ENCODE measurements around the gene KDM2A.

The KDM2A gene

DNA sequence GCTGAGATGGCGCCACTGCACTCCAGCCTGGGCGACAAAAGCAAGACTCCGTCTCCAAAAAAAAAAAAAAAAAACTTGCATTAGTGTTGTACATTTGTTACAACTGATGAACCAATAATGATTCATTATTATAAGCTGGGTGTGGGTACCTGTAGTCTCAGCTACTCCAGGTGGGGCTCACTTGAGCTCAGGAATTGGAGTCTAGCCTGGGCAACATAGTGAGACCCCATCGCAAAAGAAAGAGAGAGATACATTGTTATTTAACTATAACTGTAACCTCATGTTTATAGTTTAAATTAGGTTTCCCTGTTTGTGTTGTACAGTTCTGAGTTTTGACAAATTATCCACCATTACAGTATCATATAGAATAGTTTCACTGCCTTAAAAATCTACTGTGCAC lies 38.6 kb downstream of the KDM2A start:
- Histone ChIP-seq H3K27me3 (ENCODE audit: insufficient read depth, low read length, poor library complexity) (no peaks in the 10 kb centered on the region), H3K4me2 (ENCODE audit: insufficient read depth, low read length) (no peak overlapping the region), H3K4me1 (ENCODE audit: insufficient read depth, low read length) (no peaks in the 10 kb centered on the region), H3K9me3 (ENCODE audit: insufficient read depth, low read length, severe bottlenecking) (no peaks in the 10 kb centered on the region), H2AFZ (ENCODE audit: low read depth, low read length) (no peak overlapping the region), H3K27ac (ENCODE audit: low read length) (no peak overlapping the region), H3K4me3 (ENCODE audit: low read depth in 1 of 2, low read length in 2 of 2) (no peak overlapping the region), H4K20me1 (ENCODE audit: insufficient read depth, low read length) (peaks cover 34% of the 10 kb centered on the region), H3K79me2 (ENCODE audit: insufficient read depth, low read length) (peaks cover 92% of the 10 kb centered on the region), H3K36me3 (ENCODE audit: insufficient read depth, low read length) (peaks cover 13% of the 10 kb centered on the region), H3K9ac (ENCODE audit: low read depth, low read length) (no peak overlapping the region)
- ATAC-seq (ENCODE audit: insufficient read depth, low read depth) = no peak
- TF ChIP-seq CTCF (IDR thresholded peaks at IDR 0.05; ENCODE audit: borderline replicate concordance, extremely low read depth, low read length, poor library complexity, severe bottlenecking) (no peak), EZH2 (IDR thresholded peaks at IDR 0.05; ENCODE audit: borderline replicate concordance, low read depth, low read length, severe bottlenecking) (no peak)
- DNase-seq = no peak

DNA sequence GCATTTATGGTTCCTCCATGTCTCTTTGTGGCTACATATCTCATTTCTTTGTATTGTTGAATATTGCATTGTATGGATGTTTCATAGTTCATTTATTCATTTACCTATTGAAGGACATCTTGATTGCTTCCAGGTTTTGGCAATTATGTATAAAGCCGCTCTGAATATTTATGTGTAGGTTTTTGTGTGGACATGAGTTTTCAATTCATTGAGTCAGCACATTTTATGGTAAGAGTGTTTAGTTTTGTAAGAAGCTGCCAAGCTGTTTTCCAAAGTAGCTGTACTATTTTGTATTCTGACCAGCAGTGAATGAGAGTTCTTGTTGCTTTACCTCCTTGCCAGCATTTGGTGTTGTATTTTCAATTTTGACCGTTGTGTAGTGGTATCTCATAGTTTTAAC lies 39.2 kb downstream of the KDM2A start:
- Histone ChIP-seq H3K9me3 (ENCODE audit: insufficient read depth, low read length, severe bottlenecking) (no peaks in the 10 kb centered on the region), H3K27me3 (ENCODE audit: insufficient read depth, low read length, poor library complexity) (no peaks in the 10 kb centered on the region), H3K9ac (ENCODE audit: low read depth, low read length) (no peak overlapping the region), H3K4me3 (ENCODE audit: low read depth in 1 of 2, low read length in 2 of 2) (no peak overlapping the region), H3K4me1 (ENCODE audit: insufficient read depth, low read length) (no peaks in the 10 kb centered on the region), H3K79me2 (ENCODE audit: insufficient read depth, low read length) (peaks cover 93% of the 10 kb centered on the region), H3K4me2 (ENCODE audit: insufficient read depth, low read length) (no peak overlapping the region), H2AFZ (ENCODE audit: low read depth, low read length) (no peak overlapping the region), H4K20me1 (ENCODE audit: insufficient read depth, low read length) (peaks cover 39% of the 10 kb centered on the region), H3K27ac (ENCODE audit: low read length) (no peak overlapping the region), H3K36me3 (ENCODE audit: insufficient read depth, low read length) (peaks cover 9% of the 10 kb centered on the region)
- DNase-seq (no peak), ATAC-seq (ENCODE audit: insufficient read depth, low read depth) (no peak)
- TF ChIP-seq CTCF (IDR thresholded peaks at IDR 0.05; ENCODE audit: borderline replicate concordance, extremely low read depth, low read length, poor library complexity, severe bottlenecking) = no peak
- no peak for TF ChIP-seq EZH2 (IDR thresholded peaks at IDR 0.05; ENCODE audit: borderline replicate concordance, low read depth, low read length, severe bottlenecking)

DNA sequence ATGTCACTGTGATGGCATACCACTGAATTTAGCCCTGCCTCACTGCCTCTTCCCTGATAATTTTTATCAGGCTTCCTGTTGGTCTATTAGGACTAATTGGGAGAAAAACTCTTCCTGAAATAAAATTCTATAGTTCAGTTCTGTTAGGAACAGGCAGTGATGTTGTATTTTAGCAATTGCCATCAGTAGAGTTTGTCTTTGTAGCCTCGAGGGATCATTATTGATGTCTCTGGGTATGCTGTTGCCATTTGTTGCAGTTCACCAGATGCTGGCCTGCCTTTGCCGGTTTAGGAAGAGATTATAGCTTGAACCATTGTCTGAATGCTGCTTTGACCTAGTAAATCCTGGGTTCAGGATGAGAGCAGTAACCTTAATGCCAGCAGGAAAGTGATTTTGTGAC lies 41.0 kb downstream of the KDM2A start:
- Histone ChIP-seq H3K9ac (ENCODE audit: low read depth, low read length) (no peak overlapping the region), H3K4me2 (ENCODE audit: insufficient read depth, low read length) (no peak overlapping the region), H3K27ac (ENCODE audit: low read length) (no peak overlapping the region), H3K27me3 (ENCODE audit: insufficient read depth, low read length, poor library complexity) (no peaks in the 10 kb centered on the region), H3K4me1 (ENCODE audit: insufficient read depth, low read length) (no peaks in the 10 kb centered on the region), H3K4me3 (ENCODE audit: low read depth in 1 of 2, low read length in 2 of 2) (no peak overlapping the region), H3K9me3 (ENCODE audit: insufficient read depth, low read length, severe bottlenecking) (no peaks in the 10 kb centered on the region), H4K20me1 (ENCODE audit: insufficient read depth, low read length) (peaks cover 49% of the 10 kb centered on the region), H3K36me3 (ENCODE audit: insufficient read depth, low read length) (0 out of 2 replicates have a peak, but pooled peaks cover 10% of the 10 kb centered on the region), H3K79me2 (ENCODE audit: insufficient read depth, low read length) (peaks cover 93% of the 10 kb centered on the region), H2AFZ (ENCODE audit: low read depth, low read length) (no peak overlapping the region)
- ATAC-seq (ENCODE audit: insufficient read depth, low read depth) (no peak), DNase-seq (no peak)
- TF ChIP-seq CTCF (IDR thresholded peaks at IDR 0.05; ENCODE audit: borderline replicate concordance, extremely low read depth, low read length, poor library complexity, severe bottlenecking) (no peak), EZH2 (IDR thresholded peaks at IDR 0.05; ENCODE audit: borderline replicate concordance, low read depth, low read length, severe bottlenecking) (no peak)
